ENCODE measurements around the gene IFT57.
A peak's percentile ranks its signal among the peaks of the same experiment; 100 is the strongest.
"Not testable (repeated sequence)": the region's sequence is repeated elsewhere in the genome, so short reads cannot be mapped to it uniquely, and the experiment has no call there.

IFT57 gene, protein sequence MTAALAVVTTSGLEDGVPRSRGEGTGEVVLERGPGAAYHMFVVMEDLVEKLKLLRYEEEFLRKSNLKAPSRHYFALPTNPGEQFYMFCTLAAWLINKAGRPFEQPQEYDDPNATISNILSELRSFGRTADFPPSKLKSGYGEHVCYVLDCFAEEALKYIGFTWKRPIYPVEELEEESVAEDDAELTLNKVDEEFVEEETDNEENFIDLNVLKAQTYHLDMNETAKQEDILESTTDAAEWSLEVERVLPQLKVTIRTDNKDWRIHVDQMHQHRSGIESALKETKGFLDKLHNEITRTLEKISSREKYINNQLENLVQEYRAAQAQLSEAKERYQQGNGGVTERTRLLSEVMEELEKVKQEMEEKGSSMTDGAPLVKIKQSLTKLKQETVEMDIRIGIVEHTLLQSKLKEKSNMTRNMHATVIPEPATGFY

DNA sequence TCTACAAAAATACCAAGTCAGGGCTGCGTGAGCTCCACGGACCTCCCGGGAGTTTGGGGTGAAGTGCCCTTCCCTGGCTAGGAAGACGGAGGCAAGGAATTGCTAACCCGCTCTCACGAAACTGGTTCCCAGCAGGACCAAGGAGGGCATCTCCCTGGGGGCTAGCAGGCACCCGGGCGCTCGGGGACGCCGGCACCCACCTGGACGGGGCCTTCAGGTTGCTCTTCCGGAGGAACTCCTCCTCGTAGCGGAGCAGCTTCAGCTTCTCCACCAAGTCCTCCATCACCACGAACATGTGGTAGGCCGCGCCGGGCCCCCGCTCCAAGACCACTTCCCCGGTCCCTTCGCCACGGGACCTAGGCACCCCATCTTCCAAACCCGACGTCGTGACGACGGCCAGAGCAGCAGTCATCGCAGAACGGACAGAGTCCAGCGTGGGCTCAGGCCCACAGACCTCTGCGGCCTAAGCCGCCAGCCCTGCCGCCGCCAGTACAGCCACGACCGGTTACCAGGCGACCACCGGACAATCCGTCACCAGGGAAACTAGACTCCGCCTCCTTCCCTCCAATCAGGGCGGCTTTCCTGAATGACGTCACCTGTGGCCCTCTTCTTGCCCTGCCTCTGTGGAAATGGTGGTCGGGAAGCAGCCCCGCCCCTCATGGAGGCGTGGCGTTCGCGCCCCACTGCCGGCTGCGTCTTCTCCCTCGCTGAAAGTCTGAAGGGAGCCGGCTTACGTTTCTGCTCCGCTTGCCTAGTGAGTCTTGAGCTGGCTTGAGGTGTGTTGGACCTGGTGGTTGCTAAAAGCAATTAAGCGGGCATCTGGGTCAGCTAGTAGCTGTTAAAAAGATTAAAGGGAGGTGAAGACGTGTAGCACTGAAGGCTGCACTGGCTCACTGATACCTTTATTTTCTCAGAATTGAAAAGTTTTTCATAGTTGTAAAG lies at the start of gene IFT57:
Gene IFT57 (minus strand): TSS at position 514 of the 942 bp plus-strand sequence. CDS start 102 bp downstream, at position 412.
- DNase-seq, result peak; percentile 91

GRCh38 chr3:108271626-108272025 lies 49.4 kb upstream of the IFT57 start:
- no peak for DNase-seq

DNA sequence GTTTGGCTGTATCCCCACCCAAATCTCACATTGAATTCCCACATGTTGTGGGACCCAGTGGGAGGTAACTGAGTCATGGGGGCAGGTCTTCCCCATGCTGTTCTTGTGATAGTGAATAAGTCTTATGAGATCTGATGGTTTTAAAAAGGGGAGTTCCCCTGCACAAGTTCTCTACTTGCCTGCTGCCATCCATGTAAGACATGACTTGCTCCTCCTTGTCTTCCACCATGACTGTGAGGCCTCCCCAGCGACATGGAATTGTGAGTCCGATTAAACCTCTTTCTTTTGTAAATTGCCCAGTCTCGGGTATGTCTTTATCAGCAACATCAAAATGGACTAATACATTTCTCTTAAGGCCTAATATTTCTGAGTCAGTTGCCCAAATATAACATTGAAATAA lies 46.0 kb upstream of the IFT57 start:
- DNase-seq, result not testable (repeated sequence)

DNA sequence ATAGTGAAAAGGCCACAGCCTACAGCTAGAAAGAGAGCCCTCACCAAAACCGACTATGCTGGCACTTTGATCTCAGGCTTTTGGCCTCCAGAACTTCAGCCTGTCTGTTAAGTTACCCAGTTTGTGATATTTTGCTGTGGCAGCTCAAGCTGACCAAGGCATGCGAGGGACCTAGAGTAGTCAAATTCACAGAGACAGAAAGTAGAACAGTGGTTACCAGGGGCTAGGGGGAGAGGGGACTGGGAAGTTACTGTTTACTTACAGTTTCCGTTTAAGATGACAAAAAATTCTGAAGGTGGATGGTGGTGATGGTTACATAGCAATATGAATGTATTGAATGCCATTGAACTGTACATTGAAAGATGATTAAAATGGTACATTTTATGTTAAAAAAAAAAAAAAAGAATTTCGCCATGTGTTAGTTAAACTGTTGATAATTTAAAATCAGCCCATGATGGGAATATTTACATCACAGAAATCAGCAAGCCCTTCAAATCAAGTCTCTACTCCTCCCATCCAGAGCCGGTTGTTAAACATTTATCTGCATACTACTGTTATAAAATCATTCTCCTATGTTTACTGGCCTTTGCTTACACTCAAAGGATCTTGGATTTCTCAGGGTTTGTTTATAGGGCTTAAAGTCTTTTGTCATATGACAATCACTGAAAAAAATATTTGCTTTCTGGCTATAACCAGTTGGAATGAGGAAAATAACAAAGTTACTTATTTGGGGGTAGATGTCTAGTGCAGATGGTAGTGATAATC lies 42.5 kb upstream of the IFT57 start:
- DNase-seq, result not testable (repeated sequence)

DNA sequence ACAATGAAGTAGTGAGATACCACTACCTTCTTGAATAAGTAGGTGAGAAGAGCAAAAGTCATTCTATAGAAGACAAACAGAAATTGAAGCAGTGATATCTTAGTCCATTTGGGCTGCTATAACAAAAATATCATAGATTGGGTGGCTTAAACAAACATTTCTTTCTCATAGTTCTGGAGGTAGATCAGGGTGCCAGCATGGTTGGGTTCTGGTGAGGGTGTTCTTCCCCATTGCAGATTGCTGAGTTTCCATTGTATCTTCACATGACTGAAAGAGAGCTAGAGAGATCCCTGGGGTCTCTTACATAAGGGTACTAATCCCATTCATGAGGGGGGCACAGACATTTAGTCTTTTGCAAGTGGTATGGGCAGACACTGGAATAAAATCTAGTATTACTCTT lies 32.9 kb upstream of the IFT57 start:
- DNase-seq, result no peak

GRCh38 chr3:108251844-108252243 lies 29.6 kb upstream of the IFT57 start:
- no peak for DNase-seq

DNA sequence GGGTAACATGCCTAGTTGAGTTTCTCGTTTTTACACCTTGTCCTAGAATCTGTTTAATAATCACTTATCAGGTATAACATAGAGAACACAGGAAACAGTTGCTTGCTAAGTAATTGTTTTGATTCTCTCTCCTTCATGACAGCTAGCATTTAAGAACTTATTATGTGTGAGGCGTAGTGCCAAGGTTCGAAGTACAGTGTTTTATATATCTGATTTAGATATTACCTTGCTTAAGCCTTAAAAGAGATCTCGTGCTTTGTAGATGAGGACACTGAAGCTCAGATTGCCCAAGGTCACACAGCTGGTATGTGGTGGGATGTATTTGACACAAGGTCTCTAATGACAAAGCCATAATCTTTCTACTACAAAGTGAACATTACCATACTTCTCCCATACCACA lies 29.0 kb upstream of the IFT57 start:
- no peak for DNase-seq

DNA sequence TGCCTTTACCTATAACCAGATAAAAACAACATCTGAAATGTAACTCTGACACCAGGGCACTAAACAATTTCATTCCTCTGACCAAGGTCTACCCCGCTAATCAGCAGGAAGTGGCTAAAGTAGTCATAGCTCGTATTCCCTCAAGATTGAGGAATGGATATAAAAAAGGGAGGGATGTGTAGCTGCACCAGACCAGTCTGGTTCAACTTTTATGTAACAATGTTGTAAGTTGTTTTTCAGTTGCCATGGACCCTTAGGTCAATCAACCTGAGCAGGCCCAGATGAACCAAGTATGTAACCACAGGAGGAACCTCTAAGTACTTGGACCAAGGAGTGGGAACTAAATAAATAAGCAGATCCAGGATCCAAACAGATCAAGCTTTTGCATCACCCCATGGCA lies 28.4 kb upstream of the IFT57 start:
- no peak for DNase-seq

DNA sequence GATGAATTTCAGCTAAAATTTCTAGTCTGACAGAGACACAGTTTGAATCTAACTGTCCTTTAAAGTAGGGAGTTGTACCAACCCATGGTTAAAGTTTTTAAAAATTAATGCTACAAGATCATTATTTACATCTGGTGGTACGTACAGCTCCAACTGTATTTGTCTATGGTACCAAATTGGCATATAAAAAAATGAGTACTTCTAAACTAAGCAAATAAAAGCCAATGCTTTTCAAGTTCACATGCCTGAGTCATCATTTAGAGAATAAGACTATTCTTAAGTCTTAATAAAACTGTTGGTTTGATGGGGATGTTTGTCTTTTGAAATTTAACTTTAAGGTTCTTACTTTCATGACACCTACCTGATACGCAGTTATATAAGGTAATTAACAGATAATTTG lies 21.0 kb upstream of the IFT57 start:
- DNase-seq, result no peak

- DNase-seq, result no peak
Observed at GRCh38 chr3:108242776-108243175, 20.6 kb upstream of the IFT57 start.

DNA sequence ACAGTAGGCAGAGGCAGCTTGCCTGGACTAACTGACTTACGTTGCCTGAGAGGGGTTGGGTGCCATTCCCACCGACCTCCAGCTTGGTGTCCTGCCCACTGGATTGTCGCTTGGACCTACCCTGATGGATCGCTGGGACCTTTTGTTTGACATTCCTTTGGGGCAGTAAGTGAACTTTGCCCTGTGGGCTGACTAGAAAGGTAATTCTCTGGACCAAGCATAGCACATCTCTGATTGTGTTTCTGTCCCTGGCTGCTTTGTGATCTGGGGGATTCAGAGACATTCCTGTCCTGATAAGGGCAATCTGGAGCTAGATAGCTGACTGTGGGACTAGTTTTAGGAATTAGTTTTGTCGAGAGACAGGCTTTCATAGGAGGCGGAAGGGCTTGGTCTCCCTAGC lies 19.5 kb upstream of the IFT57 start:
- DNase-seq, result no peak

DNA sequence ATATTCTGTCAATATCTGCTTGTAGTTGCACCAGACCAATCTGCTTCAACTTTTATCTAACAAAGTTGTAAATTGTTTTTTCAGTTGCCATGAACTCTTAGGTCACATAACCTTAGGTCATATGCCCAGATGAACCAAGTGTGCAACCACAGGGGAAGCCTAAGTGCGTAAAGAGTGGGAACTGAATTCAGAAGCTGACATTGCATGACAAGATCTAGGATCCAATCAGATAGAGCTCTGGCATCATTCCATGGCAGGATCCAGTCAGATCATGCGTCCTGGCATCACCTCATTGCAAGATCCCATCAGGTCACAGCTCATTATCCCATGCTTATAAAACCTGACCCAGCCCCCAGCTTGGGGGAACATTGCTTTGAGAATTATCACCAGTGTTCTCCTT lies 18.9 kb upstream of the IFT57 start:
- DNase-seq, result no peak

DNA sequence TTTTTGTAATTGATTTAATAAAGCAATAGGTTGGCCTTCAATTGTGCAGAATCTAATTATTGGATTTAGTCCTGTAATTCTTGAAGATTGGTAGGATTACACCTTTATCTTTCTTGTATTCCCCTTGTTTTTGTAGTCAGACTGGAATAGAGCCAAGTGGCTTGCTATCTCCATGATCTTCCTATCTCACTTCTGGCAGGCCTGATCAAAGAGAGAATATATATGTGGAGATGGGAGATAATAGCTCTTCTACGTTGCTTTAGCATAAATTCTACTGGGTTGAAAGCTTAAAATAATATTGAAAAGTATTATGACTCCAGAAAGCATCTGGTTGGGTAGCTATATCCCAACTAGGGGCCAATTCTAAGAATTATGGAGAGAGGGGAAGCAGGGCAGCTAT lies 16.9 kb upstream of the IFT57 start:
- no peak for DNase-seq

DNA sequence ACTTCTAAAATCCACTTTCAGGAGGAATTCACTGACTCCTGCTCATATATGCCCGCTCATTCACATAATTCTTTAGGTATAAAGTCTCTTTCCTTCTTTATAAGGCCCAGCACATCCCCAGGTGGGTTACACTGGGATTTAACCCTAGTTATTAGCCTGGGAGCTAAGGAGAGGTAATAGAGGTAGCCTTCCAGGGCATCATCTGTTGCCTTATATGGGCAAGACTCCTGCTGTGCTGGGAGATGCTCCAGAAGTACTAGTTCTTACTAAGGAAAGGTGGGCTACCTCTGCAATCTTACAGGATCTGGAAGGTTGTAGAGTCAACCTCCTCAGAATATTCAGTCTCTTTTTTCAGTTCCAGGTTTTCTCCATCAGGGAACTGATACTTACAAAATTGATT lies 13.1 kb upstream of the IFT57 start:
- no peak for DNase-seq

- DNase-seq, result no peak
Observed at GRCh38 chr3:108234387-108234957, 12.2 kb upstream of the IFT57 start.

DNA sequence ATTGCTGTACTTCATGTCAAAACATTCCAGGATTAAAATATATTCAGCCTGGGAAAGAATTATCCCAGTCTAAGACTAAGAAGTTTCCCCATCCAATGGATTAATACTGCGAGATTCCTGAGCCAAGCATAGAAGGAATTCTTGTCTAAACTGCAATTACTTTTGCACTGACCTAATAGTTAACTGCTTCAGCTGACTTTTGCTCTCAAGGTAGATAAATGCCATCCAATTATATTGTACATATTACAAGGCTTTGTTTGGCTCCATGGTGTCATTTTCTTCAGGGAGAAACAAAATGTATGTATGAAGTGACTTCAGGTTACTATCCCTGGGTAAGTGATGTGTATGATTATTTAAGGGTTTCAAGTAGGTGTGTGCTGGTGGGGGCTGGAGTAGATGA lies 6.1 kb upstream of the IFT57 start:
- DNase-seq, result no peak

DNA sequence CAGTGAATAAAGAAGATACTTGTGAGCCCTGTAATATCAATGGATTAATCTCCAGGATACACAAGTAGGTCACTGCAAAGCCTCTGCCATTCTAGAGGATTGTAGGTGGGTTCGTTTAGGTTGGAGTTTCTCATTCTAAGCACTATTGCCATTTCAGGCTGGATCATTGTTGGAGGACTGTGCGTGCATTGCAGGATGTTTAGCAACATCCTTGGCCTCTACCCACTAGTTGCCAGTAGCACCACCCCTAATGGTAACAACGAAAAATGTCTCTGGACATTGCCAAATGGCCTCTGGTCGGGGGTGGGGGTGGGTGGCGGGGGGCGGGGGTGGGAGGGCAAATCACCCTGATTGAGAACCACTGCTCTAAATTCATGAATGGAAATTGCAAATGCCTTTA lies 4.9 kb upstream of the IFT57 start:
- no peak for DNase-seq

GRCh38 chr3:108225221-108225620 lies 3.0 kb upstream of the IFT57 start:
- no peak for DNase-seq

DNA sequence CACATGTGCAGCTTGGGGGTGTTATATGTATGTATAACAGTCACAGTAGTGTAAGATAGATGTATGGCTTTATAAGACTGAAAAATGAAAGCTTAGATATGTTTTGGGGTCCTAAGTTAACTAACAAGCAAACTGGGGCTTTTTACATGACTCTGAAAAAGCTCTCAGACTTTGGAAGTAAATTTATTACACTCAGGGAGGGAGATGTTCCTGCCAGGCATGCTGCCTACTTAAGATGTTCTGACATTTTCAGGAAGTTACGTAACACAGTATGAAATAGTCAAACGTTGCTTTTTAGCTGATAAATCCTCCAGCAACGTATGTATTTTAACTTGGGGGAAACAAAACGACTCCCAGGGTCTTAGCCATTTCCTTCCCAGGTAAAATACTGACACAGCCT lies 1.7 kb upstream of the IFT57 start:
- no peak for DNase-seq

GRCh38 chr3:108222853-108223565 lies 785 bp upstream of the IFT57 start:
- no peak for DNase-seq

GRCh38 chr3:108221393-108221792 lies 831 bp downstream of the IFT57 start:
- no peak for DNase-seq

GRCh38 chr3:108219336-108219735 lies 2.9 kb downstream of the IFT57 start:
- DNase-seq, result no peak
